Suprapubic skin (tissue), 4 donors: ENCODE measurements around the gene TMEM212. TPM values are rescaled to one million over a fixed set of nuclear protein-coding genes. Genes with fewer than 3 reads are reported as not detected.

Experiments
- DNase-seq, 2 donors: peaks; one replicate each; pipeline ENCODE4 v3.0.0-alpha.2; 2019; ENCODE audit warnings: low spot score in 2 of 2
- H3K27ac ChIP-seq: fragments of 200-600 bp; sonication (generic); one replicate; pipeline ENCODE4 v1.5.1; 2019
- H3K27me3 ChIP-seq: fragments of 200-600 bp; sonication (generic); one replicate; pipeline ENCODE4 v1.5.1; 2019
- H3K36me3 ChIP-seq: fragments of 200-600 bp; sonication (generic); one replicate; pipeline ENCODE4 v1.5.1; 2019
- H3K4me1 ChIP-seq: fragments of 200-600 bp; sonication (generic); one replicate; pipeline ENCODE4 v1.5.1; 2019
- H3K4me3 ChIP-seq: fragments of 200-600 bp; sonication (generic); one replicate; pipeline ENCODE4 v1.5.1; 2019; ENCODE audit warnings: mild to moderate bottlenecking
- H3K9me3 ChIP-seq: fragments of 200-600 bp; sonication (generic); one replicate; pipeline ENCODE4 v1.5.1; 2019
- EP300 ChIP-seq: sonication (generic); formaldehyde crosslinking; IDR thresholded peaks from one replicate; pipeline ENCODE4 v1.6.1; 2017; ENCODE audit warnings: antibody characterized with exemption
- POLR2A ChIP-seq, 2 donors: fragments of 450-650 bp; IDR thresholded peaks; one replicate each; pipeline ENCODE4 v1.6.1; 2017; ENCODE audit warnings: antibody characterized with exemption in 2 of 2, mild to moderate bottlenecking in 2 of 2, moderate library complexity in 2 of 2
- POLR2AphosphoS5 ChIP-seq, 3 donors: sonication (generic); formaldehyde crosslinking; IDR thresholded peaks; one replicate each; pipeline ENCODE4 v1.6.1; 2017; ENCODE audit warnings: antibody characterized with exemption in 3 of 3
- WGBS: methylation state at CpG from one replicate; pipeline ENCODE4 v1.1.5; 2018; 5-methylcytosine and 5-hydroxymethylcytosine counted together
- total RNA-seq, 4 donors: library from RNA; depleted of rRNA; stranded (reverse); fragments of >200 nt; gene quantifications; one replicate each; pipeline ENCODE4 v1.1.0, GENCODE V29; 2016
- TF ChIP-seq, protein P1 (sequence below), 2 donors: fragments of 200-600 bp in 1 of 2; fragments of 450-650 bp in 1 of 2; sonication (generic) in 1 of 2; IDR thresholded peaks; one replicate each; pipeline ENCODE4 v1.5.1; 2016 to 2019; ENCODE audit warnings: antibody characterized with exemption in 2 of 2, mild to moderate bottlenecking in 1 of 2, moderate library complexity in 1 of 2

Gene TMEM212
- total RNA-seq, 4 donors from 2014 or later: not detected

DNA sequence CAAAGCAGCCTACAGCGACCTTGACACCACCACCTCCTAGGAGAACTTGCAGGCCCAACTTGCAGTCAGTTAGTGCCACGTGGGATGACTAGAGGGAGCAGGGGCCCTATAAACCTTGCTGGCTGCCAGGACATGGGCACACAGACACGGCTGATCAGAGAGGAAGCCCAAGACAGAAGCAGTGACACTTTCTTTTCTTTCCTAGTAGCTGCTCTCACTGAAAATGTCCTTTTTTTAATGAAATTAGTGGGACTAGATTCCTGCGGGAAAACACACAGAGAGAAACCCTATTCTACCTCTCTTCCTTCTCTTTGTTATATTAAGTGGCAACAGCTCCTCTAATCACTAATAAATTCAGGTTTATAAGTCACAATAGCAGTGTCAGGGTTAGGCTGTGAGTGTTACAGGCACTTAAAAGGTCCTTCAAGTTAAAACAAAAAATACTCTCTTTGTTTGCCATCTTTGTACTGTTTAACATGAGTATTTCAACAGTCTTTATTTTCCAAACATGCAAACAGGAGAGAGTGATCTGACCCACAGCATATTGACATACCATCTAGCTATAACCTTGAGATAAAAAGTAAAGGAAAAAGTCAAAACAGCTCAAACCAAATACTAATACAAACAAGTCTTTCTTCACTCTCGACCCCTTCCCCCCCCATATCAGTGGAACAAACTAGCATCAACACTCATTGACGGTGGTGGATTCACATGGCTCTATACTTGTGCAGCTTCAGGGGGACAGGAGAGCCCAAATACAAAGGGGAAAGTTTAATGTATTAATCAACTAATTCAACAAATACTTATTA is 2.1 kb upstream of the TMEM212 start:
- Histone ChIP-seq H3K9me3 (no peaks in the 10 kb centered on the region), H3K4me3 (no peak overlapping the region), H3K4me1 (peaks cover 10% of the 10 kb centered on the region), H3K27me3 (no peaks in the 10 kb centered on the region), H3K36me3 (no peaks in the 10 kb centered on the region), H3K27ac (no peak overlapping the region)
- no peak for DNase-seq
- 82% methylated on average over 6 of the region's 6 CpGs for WGBS
- TF ChIP-seq EP300 (no peak), POLR2AphosphoS5 (IDR thresholded peaks at IDR 0.05) (no peak), POLR2A (IDR thresholded peaks at IDR 0.05) (no peak)
- TF ChIP-seq, protein P1, sequence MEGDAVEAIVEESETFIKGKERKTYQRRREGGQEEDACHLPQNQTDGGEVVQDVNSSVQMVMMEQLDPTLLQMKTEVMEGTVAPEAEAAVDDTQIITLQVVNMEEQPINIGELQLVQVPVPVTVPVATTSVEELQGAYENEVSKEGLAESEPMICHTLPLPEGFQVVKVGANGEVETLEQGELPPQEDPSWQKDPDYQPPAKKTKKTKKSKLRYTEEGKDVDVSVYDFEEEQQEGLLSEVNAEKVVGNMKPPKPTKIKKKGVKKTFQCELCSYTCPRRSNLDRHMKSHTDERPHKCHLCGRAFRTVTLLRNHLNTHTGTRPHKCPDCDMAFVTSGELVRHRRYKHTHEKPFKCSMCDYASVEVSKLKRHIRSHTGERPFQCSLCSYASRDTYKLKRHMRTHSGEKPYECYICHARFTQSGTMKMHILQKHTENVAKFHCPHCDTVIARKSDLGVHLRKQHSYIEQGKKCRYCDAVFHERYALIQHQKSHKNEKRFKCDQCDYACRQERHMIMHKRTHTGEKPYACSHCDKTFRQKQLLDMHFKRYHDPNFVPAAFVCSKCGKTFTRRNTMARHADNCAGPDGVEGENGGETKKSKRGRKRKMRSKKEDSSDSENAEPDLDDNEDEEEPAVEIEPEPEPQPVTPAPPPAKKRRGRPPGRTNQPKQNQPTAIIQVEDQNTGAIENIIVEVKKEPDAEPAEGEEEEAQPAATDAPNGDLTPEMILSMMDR (IDR thresholded peaks at IDR 0.05): no peak

DNA sequence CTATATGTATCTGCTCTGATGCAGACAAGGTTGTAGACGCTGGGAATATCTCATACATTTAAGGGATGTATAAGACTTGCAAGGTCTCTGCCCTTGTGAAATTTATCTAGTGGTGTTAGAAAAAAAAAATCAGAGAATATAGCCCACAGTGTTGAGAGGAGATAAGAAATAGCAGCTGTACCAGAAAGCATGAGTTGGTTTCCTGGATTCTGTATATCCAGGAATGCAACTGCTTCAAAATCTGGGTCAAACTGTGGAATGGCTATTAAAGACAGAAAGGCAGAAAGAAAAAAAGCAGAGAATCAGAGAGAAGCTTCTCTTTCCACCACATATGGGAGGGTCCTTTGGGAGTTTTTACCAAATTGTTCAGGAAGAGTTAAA is 1.5 kb upstream of the TMEM212 start:
- no peak for DNase-seq
- Histone ChIP-seq H3K27me3 (no peaks in the 10 kb centered on the region), H3K9me3 (no peaks in the 10 kb centered on the region), H3K27ac (no peak overlapping the region), H3K4me1 (peaks cover 10% of the 10 kb centered on the region), H3K36me3 (no peaks in the 10 kb centered on the region), H3K4me3 (no peak overlapping the region)
- TF ChIP-seq, protein P1 (IDR thresholded peaks at IDR 0.05): no peak
- no peak for TF ChIP-seq POLR2A (IDR thresholded peaks at IDR 0.05)
- TF ChIP-seq EP300: no peak
- no peak for TF ChIP-seq POLR2AphosphoS5 (IDR thresholded peaks at IDR 0.05)
- 91% methylated on average over 1 of the region's 1 CpG for WGBS

DNA sequence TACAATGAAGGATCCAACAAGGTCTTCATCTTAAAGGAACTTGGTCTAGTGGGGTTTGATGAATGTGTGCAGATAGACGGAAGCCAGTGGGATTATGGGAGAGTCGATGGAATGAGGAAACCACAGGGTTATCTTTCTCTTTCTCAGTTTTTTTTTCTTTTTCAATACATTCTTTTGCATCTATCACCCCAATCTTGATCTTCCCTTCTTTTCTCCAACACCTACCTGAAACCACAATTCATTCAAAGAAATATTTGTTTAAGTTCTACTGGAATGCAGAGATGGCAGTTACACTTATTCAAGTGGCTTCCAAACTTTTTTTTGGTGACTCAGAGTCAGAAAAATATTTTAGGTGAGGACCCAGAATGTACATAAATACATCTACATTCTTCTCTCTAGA is 1.7 kb downstream of the TMEM212 start:
- H3K4me1 ChIP-seq: no peaks in the 10 kb centered on the region
- H3K27me3 ChIP-seq: no peaks in the 10 kb centered on the region

DNA sequence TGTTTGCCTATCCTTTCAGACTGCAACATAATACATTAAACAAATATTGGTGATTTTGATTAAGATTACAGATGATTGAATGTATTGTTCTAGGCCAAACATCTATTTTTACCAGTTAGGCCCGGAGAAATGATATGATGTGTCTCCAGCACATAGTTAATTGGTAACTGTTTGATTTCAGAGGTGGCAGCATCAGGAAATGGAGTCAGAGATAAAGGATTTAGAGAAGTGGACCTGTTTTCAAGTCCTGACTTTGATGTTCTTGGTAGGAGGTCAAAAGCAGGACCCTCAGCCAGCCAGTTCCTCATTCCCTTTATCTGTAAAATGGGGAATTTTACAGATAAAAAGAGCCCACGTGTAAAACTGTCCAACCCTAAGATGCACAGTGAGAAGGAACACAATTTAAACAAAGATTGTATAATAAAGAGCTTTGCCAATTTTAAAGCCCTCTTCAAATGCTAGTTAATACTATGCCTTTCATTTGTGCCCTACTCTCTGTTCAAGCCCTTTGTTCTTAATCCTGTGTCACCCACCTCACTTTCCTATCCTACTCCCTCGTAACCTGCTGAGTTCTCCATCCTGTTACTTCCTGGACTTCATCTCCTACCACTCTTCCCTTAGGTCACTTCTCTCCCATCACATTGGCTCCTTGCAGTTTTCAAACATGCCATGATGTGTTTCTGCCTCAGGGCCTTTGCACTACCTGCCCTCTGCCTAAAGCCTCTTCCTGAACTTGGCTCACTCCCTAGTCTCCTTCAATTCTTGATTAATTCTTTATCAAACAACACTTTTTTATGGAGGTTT is 2.5 kb downstream of the TMEM212 start:
- no peaks in the 10 kb centered on the region for H3K9me3 ChIP-seq
- no peak for TF ChIP-seq EP300
- no peak for DNase-seq
- WGBS: 82% methylated on average over 3 of the region's 3 CpGs
- H3K4me1 ChIP-seq: no peaks in the 10 kb centered on the region
- no peaks in the 10 kb centered on the region for H3K36me3 ChIP-seq
- no peak overlapping the region for H3K4me3 ChIP-seq
- H3K27me3 ChIP-seq: no peaks in the 10 kb centered on the region
- H3K27ac ChIP-seq: no peak overlapping the region

More for the DNA sequence above, 1.7 kb downstream of the TMEM212 start:
- WGBS: 87% methylated on average over 2 of the region's 2 CpGs
- no peak for TF ChIP-seq EP300
- TF ChIP-seq, protein P1 (IDR thresholded peaks at IDR 0.05): no peak
- no peak for TF ChIP-seq POLR2A (IDR thresholded peaks at IDR 0.05)
- TF ChIP-seq POLR2AphosphoS5 (IDR thresholded peaks at IDR 0.05): no peak
- no peak for DNase-seq
- no peak overlapping the region for H3K27ac ChIP-seq
- H3K36me3 ChIP-seq: no peaks in the 10 kb centered on the region
- H3K4me3 ChIP-seq: no peak overlapping the region
- H3K9me3 ChIP-seq: no peaks in the 10 kb centered on the region

DNA sequence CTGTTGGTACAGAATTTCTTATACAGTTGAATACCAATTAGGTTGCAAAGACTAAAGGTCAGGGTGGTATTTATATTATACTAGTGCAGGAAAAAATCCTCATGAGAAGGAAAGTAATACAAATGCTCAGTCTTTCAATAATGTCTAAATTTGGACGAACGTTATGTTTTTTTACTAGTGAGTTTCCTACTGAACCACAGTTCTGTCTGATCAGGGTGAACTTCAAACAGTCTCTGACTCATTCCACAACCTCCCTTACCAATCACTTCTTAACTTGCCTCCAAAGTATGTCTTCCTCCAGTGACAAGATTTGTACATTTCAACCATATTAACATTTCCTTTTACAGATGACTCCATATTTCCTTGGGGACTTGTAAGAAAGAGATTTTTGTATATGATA is 3.4 kb downstream of the TMEM212 start:
- no peaks in the 10 kb centered on the region for H3K27me3 ChIP-seq
- no peaks in the 10 kb centered on the region for H3K4me1 ChIP-seq
- no peaks in the 10 kb centered on the region for H3K9me3 ChIP-seq
- no peak overlapping the region for H3K4me3 ChIP-seq
- no peak for DNase-seq
- TF ChIP-seq POLR2AphosphoS5 (IDR thresholded peaks at IDR 0.05): no peak
- no peak for TF ChIP-seq POLR2A (IDR thresholded peaks at IDR 0.05)
- no peak for TF ChIP-seq EP300
- TF ChIP-seq, protein P1 (IDR thresholded peaks at IDR 0.05): no peak
- no peak overlapping the region for H3K27ac ChIP-seq
- WGBS: 79% methylated on average over 2 of the region's 2 CpGs
- H3K36me3 ChIP-seq: no peaks in the 10 kb centered on the region
